GM19099 (cell line): ENCODE measurements around the gene KLF3.

ENCODE experiments used
- POLR2A ChIP-seq: IDR thresholded peaks from 3 replicates; pipeline ENCODE4 v1.6.1; 2011; ENCODE audit warnings: low read depth; ENCODE audit not compliant: insufficient read length; ENCODE audit errors: extremely low read depth

The KLF3 gene

DNA sequence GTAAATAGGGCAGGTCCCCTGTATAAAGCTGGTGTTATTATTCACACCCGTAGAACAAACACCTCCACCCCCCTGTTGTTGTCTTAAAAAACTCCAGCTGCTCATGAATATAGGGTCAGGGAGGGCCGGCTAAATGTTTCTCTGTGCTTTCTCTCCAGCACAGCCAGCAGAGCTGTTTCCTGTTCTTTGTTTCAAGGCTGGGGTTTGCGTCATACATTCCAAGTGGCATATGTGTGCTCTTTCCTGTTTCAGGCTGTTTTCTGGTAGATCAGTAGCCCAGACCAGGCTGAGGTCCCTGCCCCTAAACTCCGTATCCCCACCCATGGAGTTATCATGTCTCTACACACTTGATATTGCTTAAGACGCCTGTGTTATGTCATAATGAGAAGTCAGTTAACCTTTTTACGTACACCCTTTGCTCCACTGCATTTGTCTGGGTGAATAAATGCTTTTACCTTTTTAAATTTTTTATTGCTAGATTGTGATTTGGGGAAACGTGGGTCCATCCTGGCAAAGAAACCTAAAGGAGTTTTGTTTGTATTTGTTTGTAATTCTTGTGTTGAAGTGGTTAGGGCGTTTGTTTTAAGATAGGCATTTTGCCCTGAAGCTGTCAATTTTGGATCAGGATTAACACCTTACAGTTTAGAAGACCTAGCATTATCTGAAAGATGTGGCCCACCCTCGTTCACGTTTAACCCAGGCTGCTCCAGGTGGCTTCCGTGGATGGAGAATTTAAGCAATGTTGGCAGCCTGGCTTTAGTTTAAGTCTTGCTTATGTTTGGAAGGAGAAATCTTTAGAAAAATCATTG lies 3.3 kb downstream of the KLF3 start:
- TF ChIP-seq POLR2A: no peak

DNA sequence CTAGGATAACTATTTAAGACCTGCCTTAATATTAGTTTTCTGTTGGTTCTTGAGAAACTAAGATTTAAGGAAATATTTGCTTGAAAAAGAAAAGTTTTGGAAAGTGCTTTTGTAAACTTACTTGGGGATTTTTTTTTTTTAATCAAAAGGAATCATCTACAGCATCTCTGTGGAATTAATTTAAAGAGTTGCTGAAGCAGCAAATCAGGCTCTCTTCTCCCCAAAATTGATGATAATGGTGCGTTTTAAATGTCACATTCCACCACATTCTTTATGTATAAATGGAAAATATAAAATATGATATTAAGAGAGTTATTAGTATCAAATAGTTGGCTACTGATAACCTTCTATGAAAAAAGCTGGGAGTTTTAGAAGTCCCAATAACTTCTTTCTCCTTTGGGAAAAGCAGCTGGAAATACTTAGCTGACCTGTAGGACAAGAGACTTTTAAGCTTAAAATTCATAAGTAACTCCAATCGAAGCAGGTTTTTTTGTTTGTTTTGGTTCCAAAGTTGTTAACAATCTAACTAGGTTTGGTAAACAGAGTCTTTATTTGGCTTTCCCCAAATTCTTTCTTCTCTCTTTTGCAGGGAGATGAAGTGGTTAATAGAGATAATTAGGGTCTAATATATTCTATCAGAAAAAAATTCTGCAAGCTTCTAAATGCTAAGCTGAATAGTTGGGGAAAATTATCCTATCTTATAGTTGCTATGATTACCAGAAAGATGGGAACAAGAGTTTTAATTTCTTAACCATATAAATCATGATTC lies 4.4 kb downstream of the KLF3 start:
- no peak for TF ChIP-seq POLR2A

GRCh38 chr4:38669208-38669607 lies 5.2 kb downstream of the KLF3 start:
- no peak for TF ChIP-seq POLR2A

DNA sequence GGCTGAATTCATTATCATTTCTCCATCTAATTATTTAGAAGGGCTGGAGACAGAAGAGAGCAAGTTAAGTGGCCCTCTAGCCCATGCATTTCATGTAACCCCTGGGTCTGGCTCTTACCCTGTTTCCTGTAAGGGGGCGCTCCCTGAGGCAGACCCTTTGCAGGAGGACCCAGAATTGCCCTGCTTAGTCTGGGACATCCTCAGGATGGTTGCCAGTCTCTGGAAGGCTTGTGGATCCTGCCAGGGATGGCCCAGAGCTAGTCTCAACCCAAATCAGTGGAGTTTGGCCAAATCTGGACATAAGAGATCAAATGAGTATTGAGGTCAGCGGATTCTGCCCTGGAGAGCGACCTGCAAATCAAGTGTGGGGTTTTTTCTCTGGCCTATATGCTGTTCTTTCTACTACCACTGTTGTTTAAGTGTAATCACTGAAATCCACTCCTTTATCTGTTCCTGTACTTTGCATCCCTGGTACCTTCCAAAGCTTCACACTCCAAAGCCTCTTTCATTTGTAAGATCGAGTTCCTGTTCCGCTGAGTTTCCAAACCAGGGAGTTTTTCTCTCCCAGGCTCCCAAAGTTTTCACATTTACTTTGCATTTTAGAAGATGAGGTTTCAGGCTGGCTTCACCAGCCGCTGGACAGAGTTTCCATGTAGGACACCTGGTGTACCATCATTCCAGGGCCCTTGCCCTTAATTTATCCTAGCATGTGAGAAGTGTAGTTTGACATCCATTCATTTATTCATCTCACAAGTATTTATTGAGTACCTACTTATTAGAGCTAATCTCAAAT lies 6.3 kb downstream of the KLF3 start:
- TF ChIP-seq POLR2A: no peak

GRCh38 chr4:38670939-38671591 lies 7.1 kb downstream of the KLF3 start:
- no peak for TF ChIP-seq POLR2A

DNA sequence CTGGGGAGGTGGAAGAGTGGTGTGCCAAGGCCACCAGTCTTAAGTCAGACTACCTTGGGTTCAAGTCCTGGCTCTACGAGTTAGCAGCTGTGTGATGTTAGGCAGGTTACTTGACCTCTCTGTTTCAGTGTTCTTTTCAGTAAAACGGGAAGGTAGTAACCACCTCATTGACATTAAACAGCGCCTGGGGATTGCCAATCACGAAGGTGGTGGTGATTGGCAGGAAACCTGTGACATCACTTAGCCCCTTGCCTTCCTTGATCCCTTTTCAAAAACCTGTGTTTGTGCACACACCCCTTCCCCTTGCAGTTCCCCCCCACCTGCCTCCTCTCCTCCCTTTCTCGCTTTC lies 7.6 kb downstream of the KLF3 start:
- TF ChIP-seq POLR2A: no peak

DNA sequence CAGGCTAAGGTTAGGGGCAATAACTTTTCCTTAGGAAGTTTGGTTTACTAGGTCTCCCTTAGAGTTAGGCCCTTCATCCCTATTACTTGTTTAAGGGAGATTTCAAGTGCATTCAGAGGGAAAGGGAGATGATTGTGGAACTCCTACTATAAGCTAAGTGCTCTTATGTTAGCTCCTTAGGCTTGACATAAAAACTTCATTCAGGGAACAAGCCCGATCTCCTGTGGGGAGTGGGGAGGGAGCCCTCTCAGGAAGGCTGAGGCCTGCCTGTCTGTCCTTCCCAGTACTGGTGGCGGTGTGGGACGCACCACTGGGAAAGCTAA lies 8.0 kb downstream of the KLF3 start:
- TF ChIP-seq POLR2A: no peak

DNA sequence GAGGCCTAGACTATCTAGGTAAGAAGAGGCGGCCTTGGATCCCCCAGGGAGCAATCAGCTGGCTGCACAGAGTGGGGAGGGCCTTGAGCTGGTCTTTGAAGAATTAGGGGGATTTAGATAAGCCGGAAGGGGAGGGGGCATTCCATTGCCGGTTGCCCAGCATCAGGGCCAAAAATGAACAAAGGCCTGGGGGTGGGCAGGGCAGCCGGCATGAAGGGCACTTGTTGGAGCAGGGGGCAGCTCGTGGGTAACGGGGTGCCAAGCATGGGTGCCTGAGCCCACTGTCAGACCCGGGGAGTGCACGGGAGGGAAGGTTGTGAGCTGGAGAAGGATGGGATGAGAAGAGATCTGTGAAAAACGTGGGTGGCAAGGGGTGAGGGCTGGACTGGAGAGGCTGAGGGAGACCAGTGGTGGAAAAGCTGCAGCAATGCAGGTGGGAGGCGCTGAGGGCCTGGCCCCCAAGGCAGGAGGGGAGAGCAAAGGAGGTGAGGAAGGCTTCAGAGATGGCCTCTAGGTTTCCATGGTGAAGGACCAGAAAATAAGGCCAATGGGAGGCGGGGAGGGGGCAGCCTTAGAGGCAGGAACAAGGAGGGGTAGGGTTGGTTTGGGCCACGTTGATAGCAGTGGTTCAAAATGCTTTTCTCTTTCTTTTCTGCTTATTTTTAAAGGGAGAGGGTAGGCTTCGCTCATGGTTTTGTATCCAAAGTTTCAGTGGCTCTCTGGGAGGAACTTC lies 8.6 kb downstream of the KLF3 start:
- no peak for TF ChIP-seq POLR2A

DNA sequence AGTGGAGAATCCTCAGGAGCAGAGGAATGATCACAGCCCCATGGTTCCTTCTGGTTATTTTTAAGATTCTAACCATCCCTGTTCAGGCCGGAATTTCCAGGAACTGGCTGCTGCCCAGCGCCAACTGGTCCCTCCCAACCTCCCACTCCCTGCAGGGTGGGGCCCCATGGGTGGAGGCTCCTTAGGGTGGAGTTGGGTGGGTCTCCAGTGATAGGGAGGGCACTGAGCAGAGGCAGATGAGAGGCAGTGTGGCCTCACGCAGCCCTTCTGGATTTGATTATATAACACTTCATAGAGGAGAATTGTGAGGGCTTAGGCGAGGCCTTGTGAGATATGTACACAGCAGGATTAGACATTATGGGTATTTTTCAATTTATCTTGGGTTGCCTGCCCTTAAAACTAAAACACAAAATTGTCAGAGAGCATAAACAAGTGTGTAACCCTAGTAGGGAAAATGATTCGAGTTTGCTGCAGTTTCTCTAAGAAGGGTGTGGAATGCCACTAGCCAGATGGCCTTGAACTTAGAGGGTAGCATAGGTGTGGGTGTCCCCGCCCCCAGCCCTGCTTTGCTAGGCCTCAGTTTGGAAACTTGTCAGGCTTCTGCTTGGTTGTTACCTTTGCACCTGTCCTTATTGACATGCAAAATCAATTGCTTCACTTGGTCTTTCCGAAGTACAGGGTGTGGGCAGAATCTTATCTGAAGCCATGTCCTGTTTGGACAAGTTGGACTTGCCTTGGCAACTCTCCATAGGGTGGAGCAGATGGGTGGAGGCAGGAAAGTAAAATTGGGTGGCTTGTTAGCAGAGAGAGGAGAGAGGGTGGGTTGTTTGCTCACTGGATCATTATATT lies 9.4 kb downstream of the KLF3 start:
- no peak for TF ChIP-seq POLR2A

DNA sequence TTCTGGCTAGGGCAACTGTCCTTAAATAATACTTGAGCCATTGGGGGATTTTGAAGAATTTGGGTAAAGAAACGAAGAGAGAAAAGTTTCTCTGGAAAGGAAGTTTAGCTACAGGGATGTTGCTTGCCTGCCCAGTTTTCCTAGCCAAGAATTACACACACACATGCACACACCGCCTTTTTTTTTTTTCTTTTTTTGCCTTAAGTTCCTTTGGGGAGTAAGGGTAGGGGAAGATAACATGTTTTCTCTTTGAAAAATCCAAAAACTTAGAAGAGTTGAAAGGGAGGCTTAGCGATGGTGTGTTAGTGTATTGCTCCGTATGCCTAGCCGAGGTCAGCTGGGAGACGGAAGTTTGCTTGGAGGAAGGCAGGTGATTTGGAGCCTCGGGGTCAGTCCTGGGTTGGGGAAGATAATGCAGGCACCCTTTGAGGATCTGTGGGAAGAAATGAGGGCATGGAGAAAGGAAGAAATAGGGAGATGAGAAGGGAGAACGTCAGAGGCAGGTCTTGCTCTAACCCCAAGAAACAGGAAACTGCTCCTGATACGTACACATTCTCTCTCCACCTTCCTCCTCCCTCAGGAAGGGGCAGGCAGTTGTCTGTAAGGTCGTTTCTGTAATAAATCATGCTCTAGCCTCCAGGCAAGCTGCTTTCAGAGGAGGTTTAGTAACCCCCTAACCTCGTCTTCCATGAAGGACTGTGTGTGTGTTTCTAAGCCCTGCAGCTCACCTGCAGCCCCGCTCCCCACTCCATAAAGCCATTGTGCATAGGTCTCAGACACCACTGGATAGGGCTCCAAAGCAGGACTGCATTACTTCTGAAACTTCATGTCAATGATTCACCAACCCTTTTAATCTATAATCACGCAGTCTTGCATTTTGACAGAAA lies 10.5 kb downstream of the KLF3 start:
- no peak for TF ChIP-seq POLR2A

DNA sequence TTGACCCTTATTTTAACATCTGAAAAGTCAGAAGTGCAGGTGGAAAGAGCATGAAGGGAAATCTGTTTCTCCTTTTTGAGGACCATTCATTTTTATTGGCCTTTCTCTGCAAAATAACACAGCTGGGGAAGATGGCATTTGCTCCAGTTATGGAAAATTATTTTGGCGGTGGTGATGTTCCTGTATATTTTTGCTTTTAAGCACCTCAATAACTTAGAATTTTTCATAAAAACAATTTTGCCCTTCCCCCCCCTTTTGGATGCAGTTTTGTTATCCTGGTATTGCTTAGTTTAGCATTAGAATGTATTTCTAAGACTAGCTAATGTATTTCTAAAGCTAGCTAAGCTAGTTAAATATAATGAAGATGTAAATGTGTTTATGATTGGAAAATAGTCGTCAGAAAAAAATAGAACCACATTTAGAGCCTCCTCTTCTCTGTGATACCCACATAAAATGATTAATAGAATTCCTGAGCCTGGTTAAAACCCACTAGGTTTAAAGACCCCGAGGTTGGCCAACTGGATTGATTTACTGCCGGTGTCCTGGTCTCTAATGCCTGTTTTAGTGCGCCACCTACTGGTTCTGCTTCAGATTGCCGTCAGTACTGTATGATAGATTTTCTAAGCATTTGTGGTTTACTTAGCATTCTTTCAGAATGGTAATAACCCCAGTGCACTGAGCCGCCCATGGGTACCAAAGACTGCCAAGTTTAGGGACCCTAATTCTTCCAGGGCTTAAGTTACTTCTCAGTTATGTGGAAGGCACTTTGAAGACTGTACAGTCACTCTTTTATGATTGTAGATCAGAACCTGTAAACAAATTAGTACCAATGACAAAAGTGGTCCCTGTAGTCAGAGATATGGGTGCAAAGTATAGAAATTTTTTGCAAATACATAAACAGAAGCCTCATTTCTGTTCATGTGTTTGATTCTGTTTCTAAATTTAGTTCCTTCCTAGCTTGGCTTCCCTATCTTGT lies 11.4 kb downstream of the KLF3 start:
- TF ChIP-seq POLR2A: no peak

GRCh38 chr4:38676986-38677385 lies 13.0 kb downstream of the KLF3 start:
- no peak for TF ChIP-seq POLR2A

GRCh38 chr4:38677441-38677840 lies 13.4 kb downstream of the KLF3 start:
- TF ChIP-seq POLR2A: no peak
